ENCODE results near the gene FAIM2.

DNA sequence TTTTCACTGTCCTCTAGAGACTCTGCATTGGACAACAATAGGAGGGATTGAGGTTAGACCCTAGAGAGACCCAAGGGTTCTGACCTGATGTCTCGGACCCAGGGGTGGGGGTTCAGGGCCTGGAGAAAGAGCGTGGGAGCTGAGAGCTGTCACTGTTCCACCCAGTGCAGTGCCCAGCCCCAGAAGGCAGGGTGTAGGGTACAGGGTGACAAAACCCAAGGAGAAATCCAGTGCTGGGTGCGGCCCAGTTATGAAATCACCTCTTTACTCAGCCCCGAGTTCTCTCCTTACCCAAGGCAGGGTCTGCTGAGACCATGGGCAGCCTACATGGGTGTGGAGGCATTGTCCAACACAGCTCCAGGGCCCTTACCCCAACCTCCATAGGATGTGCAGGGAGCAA lies 49.5 kb upstream of the FAIM2 start:
- TF ChIP-seq CTCF (IDR thresholded peaks at IDR 0.05 in 4 of 5, conservative IDR thresholded peaks at IDR 0.05 in 1 of 5) = no peak
- no peak for TF ChIP-seq POLR2A (IDR thresholded peaks at IDR 0.05)
